A549 (cell line): ENCODE results near the gene GPR35. TPM values are rescaled to one million over a fixed set of nuclear protein-coding genes. Genes with fewer than 3 reads are reported as not detected.

Experiments used
- polyA plus RNA-seq, 4 experiments: library from polyadenylated mRNA; depleted of rRNA in 3 of 4; stranded (reverse); fragments of >200 nt; fragmentation: RNase III in 1 of 4; extraction: RNeasy Plus Mini Kit Qiagen cat#74134 plus additional on column Dnase treatment in 1 of 4; gene quantifications; 2 replicates in 3 of 4; 3 replicates in 1 of 4; pipeline ENCODE4 v1.2.3, GENCODE V29; 2011 to 2017
- small RNA-seq, 6 experiments: library from RNA; depleted of rRNA; stranded (forward); fragments of <200 nt; gene quantifications; one replicate each; pipeline ENCODE3, GENCODE V24; 2012

The GPR35 gene
- polyA plus RNA-seq, 2 of the 4 experiments (the other 2 are of a cell fraction): 0.65 to 0.90 TPM

Small RNA genes within 50 kb of the gene (small RNA-seq; reads per million reads assigned to genes)
- 0 reads per million in 6 experiments for gene AC011298.3

Other genes starting within 250 kb of the GPR35 start
- 19.8 and 22.7 TPM in 2 replicates for gene GPC1, start 189.8 kb upstream of the GPR35 start, polyA plus RNA-seq (2011; rRNA removed)
- gene GPC1, start 189.8 kb upstream of the GPR35 start, polyA plus RNA-seq (2017; fragmentation: RNase III; extraction: RNeasy Plus Mini Kit Qiagen cat#74134 plus additional on column Dnase treatment): 93.5 to 107 TPM (median 97.7 TPM) in 3 replicates
- gene ANKMY1, start 67.5 kb upstream of the GPR35 start, polyA plus RNA-seq (2011; rRNA removed): 16.5 and 18.9 TPM in 2 replicates
- 10.6 to 13.4 TPM (median 12.0 TPM) in 3 replicates for gene ANKMY1, start 67.5 kb upstream of the GPR35 start, polyA plus RNA-seq (2017; fragmentation: RNase III; extraction: RNeasy Plus Mini Kit Qiagen cat#74134 plus additional on column Dnase treatment)
- 11.8 and 14.3 TPM in 2 replicates for gene DUSP28, start 65.1 kb upstream of the GPR35 start, polyA plus RNA-seq (2011; rRNA removed)
- 5.2 to 5.8 TPM (median 5.6 TPM) in 3 replicates for gene DUSP28, start 65.1 kb upstream of the GPR35 start, polyA plus RNA-seq (2017; fragmentation: RNase III; extraction: RNeasy Plus Mini Kit Qiagen cat#74134 plus additional on column Dnase treatment)
- 9.2 and 20.0 TPM in 2 replicates for gene RNPEPL1, start 57.0 kb upstream of the GPR35 start, polyA plus RNA-seq (2011; rRNA removed)
- 23.7 to 26.4 TPM (median 26.3 TPM) in 3 replicates for gene RNPEPL1, start 57.0 kb upstream of the GPR35 start, polyA plus RNA-seq (2017; fragmentation: RNase III; extraction: RNeasy Plus Mini Kit Qiagen cat#74134 plus additional on column Dnase treatment)
- 8.4 and 9.5 TPM in 2 replicates for gene CAPN10, start 38.7 kb upstream of the GPR35 start, polyA plus RNA-seq (2011; rRNA removed)
- gene CAPN10, start 38.7 kb upstream of the GPR35 start, polyA plus RNA-seq (2017; fragmentation: RNase III; extraction: RNeasy Plus Mini Kit Qiagen cat#74134 plus additional on column Dnase treatment): 15.8 to 17.7 TPM (median 15.9 TPM) in 3 replicates
- gene AQP12B, start 57.4 kb downstream of the GPR35 start, polyA plus RNA-seq (2011; rRNA removed): not detected in 2 replicates
- gene AQP12B, start 57.4 kb downstream of the GPR35 start, polyA plus RNA-seq (2017; fragmentation: RNase III; extraction: RNeasy Plus Mini Kit Qiagen cat#74134 plus additional on column Dnase treatment): not detected in 3 replicates
- not detected in 2 replicates for gene AQP12A, start 66.4 kb downstream of the GPR35 start, polyA plus RNA-seq (2011; rRNA removed)
- gene AQP12A, start 66.4 kb downstream of the GPR35 start, polyA plus RNA-seq (2017; fragmentation: RNase III; extraction: RNeasy Plus Mini Kit Qiagen cat#74134 plus additional on column Dnase treatment): not detected in 3 replicates
- gene KIF1A, start 194.7 kb downstream of the GPR35 start, polyA plus RNA-seq (2011; rRNA removed): 0.28 and 0.50 TPM in 2 replicates
- 0.26 to 0.35 TPM (median 0.28 TPM) in 3 replicates for gene KIF1A, start 194.7 kb downstream of the GPR35 start, polyA plus RNA-seq (2017; fragmentation: RNase III; extraction: RNeasy Plus Mini Kit Qiagen cat#74134 plus additional on column Dnase treatment)
- gene AGXT, start 243.3 kb downstream of the GPR35 start, polyA plus RNA-seq (2011; rRNA removed): not detected in 2 replicates
- not detected in 3 replicates for gene AGXT, start 243.3 kb downstream of the GPR35 start, polyA plus RNA-seq (2017; fragmentation: RNase III; extraction: RNeasy Plus Mini Kit Qiagen cat#74134 plus additional on column Dnase treatment)